ENCODE measurements around the gene PPP1R14D. TPM values are rescaled to one million over a fixed set of nuclear protein-coding genes. Genes with fewer than 3 reads are reported as not detected.
A peak's percentile ranks its signal among the peaks of the same experiment; 100 is the strongest.

PPP1R14D gene
- total RNA-seq, 2 experiments from 2014 or later, result not detected

DNA sequence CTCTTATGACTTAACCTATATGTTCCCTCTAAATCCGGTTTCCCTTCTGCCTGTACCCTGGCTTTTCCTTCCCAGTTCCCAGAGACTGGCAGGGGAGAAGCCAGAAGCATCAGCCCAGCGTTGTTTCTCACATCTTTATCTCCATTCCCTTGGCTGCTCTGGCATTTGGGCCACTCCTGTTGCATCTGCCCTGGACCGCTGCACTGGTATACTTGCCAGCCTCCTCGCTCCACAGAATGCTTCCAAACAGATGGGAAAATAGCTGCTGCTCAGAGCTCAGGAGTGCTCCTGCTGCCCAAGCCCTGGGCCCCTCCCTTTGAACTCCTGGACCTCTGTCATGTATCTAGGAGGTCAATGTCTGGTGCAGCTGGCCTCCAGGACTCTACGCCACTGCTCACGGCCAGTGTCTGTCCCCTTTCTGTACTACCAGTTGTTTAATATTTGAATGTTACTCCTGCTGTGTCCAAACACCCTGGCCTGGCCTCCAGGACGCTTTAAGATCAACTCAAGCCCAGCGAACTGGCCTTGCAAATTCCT is 22.1 kb upstream of the PPP1R14D start:
- Histone ChIP-seq H2AFZ (ENCODE audit: low read length) (no peak overlapping the region), H3K4me1 (ENCODE audit: insufficient read depth, low read length, poor library complexity, severe bottlenecking) (peaks cover 17% of the 10 kb centered on the region), H3K9me3 (ENCODE audit: low read length) (no peaks in the 10 kb centered on the region), H3K79me2 (ENCODE audit: insufficient read depth, low read depth, low read length) (no peaks in the 10 kb centered on the region), H3K4me3 (ENCODE audit: low read depth, low read length, poor library complexity, severe bottlenecking) (no peak overlapping the region), H3K27ac (ENCODE audit: low read depth, low read length, poor library complexity, severe bottlenecking) (no peak overlapping the region), H3K4me2 (ENCODE audit: low read length) (no peak overlapping the region), H3K36me3 (ENCODE audit: insufficient read depth, low read length) (no peaks in the 10 kb centered on the region), H3K9me2 (ENCODE audit: insufficient read depth, low read length) (no peaks in the 10 kb centered on the region), H4K20me1 (ENCODE audit: insufficient read depth, low read length) (no peaks in the 10 kb centered on the region)
- CTCF ChIA-PET (ENCODE audit: unreplicated experiment), result no interaction called here
- no peak for DNase-seq (ENCODE audit: low spot score)
- no TSS peak for BruUV-seq (replicated peaks)
- intact Hi-C loops (cut with micrococcal nuclease; ENCODE audit: unreplicated experiment), result no loop called here
- TF ChIP-seq, protein P1, sequence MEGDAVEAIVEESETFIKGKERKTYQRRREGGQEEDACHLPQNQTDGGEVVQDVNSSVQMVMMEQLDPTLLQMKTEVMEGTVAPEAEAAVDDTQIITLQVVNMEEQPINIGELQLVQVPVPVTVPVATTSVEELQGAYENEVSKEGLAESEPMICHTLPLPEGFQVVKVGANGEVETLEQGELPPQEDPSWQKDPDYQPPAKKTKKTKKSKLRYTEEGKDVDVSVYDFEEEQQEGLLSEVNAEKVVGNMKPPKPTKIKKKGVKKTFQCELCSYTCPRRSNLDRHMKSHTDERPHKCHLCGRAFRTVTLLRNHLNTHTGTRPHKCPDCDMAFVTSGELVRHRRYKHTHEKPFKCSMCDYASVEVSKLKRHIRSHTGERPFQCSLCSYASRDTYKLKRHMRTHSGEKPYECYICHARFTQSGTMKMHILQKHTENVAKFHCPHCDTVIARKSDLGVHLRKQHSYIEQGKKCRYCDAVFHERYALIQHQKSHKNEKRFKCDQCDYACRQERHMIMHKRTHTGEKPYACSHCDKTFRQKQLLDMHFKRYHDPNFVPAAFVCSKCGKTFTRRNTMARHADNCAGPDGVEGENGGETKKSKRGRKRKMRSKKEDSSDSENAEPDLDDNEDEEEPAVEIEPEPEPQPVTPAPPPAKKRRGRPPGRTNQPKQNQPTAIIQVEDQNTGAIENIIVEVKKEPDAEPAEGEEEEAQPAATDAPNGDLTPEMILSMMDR (conservative IDR thresholded peaks at IDR 0.05; ENCODE audit: low read length), result no peak
- no peak for TF ChIP-seq EZH2phosphoT487 (IDR thresholded peaks at IDR 0.05; ENCODE audit: borderline replicate concordance, low read depth, low read length)
- POLR2A ChIA-PET, result no interaction called here

DNA sequence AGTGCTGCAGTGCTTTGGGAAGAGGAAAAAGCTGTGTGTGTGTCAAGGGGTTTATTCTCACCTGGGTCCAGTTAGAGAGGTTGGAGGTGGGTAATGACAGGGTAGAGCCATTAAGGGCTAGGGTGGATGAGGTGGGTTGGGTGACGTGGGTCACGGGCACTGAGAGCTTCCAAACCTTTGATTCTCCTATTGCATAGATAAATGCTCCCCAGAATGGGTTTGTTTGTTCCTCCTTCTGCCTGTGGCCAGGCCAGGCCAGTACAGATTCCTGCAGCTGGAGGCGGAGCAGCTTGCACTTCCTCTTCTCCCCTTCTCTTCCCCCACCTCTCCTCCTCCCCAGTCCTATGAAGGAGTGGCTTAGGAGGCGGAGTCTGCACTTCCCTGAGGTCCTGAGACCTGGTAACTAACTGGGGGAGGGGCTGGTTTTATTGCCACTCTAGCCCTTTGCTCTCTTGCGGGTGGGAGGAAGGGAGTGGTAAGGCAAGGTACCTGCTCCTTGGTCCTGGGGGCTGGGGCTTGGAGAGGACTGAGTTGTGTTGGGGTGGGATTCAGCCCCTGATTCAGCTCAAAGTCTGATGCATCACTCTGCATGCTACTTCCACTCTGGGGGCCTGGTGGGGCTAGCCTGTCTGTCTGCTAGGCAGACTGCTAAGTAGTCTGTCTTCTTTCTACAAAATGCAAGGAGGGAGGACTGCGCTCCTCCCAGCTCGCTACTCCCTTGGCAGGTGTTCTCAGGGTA is 18.9 kb upstream of the PPP1R14D start:
- Histone ChIP-seq H3K27ac (ENCODE audit: low read depth, low read length, poor library complexity, severe bottlenecking) (no peak overlapping the region), H3K4me1 (ENCODE audit: insufficient read depth, low read length, poor library complexity, severe bottlenecking) (peaks cover 25% of the 10 kb centered on the region), H3K36me3 (ENCODE audit: insufficient read depth, low read length) (no peaks in the 10 kb centered on the region), H3K79me2 (ENCODE audit: insufficient read depth, low read depth, low read length) (no peaks in the 10 kb centered on the region), H3K9me3 (ENCODE audit: low read length) (no peaks in the 10 kb centered on the region), H3K4me2 (ENCODE audit: low read length) (peak overlapping the region; percentile 66), H4K20me1 (ENCODE audit: insufficient read depth, low read length) (no peaks in the 10 kb centered on the region), H2AFZ (ENCODE audit: low read length) (peak overlapping the region; percentile 76; the same call in 1 of the 2 replicates), H3K9me2 (ENCODE audit: insufficient read depth, low read length) (no peaks in the 10 kb centered on the region), H3K4me3 (ENCODE audit: low read depth, low read length, poor library complexity, severe bottlenecking) (peak overlapping the region; percentile 14)
- DNase-seq (ENCODE audit: low spot score), result peak; percentile 72
- ChIA-PET POLR2A (interaction anchor here (0.8 kb wide), 1 partner anchor 14 kb away, joined by 3 read pairs; no protein-coding TSS in a partner anchor), CTCF (ENCODE audit: unreplicated experiment) (interaction anchor here (1.1 to 3.5 kb wide), 3 partner anchors 11 to 47 kb away, joined by 4 to 19 read pairs (median 4); partner anchors contain the start of gene VPS18)
- intact Hi-C loops (cut with micrococcal nuclease; ENCODE audit: unreplicated experiment), result no loop called here
- BruUV-seq (replicated peaks), result no TSS peak
- no peak for TF ChIP-seq EZH2phosphoT487 (IDR thresholded peaks at IDR 0.05; ENCODE audit: borderline replicate concordance, low read depth, low read length)
- TF ChIP-seq, protein P1 (conservative IDR thresholded peaks at IDR 0.05; ENCODE audit: low read length), result no peak

DNA sequence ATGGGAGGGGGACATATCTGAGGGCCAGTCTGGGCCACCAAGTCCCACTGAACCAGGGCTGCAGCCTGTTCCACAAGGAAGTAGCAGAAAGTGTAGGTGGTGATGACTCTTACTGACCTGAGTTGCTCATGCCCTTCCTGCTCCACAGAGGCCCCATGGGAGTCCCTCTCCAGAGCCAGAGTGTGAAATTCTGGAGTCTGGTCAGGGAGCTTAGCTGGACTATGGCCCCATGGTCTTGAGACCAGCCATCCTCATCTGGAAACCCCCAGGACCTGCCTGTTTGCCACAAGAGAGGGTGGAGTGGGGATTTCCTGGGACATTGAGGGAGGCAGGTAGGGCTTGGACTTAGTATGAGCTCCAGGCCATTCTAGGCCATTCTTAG is 18.3 kb upstream of the PPP1R14D start:
- CTCF ChIA-PET (ENCODE audit: unreplicated experiment), result interaction anchor here (1.1 to 3.5 kb wide), 3 partner anchors 11 to 48 kb away, joined by 4 to 19 read pairs (median 4); partner anchors contain the start of gene VPS18
- TF ChIP-seq EZH2phosphoT487 (IDR thresholded peaks at IDR 0.05; ENCODE audit: borderline replicate concordance, low read depth, low read length), result no peak
- TF ChIP-seq, protein P1 (conservative IDR thresholded peaks at IDR 0.05; ENCODE audit: low read length), result no peak
- Histone ChIP-seq H3K79me2 (ENCODE audit: insufficient read depth, low read depth, low read length) (no peaks in the 10 kb centered on the region), H3K9me3 (ENCODE audit: low read length) (no peaks in the 10 kb centered on the region), H3K4me3 (ENCODE audit: low read depth, low read length, poor library complexity, severe bottlenecking) (peak overlapping the region; percentile 14), H3K27ac (ENCODE audit: low read depth, low read length, poor library complexity, severe bottlenecking) (no peak overlapping the region), H4K20me1 (ENCODE audit: insufficient read depth, low read length) (no peaks in the 10 kb centered on the region), H2AFZ (ENCODE audit: low read length) (peak overlapping the region; percentile 76; the same call in 1 of the 2 replicates), H3K9me2 (ENCODE audit: insufficient read depth, low read length) (no peaks in the 10 kb centered on the region), H3K4me2 (ENCODE audit: low read length) (peak overlapping the region; percentile 66), H3K4me1 (ENCODE audit: insufficient read depth, low read length, poor library complexity, severe bottlenecking) (peaks cover 25% of the 10 kb centered on the region), H3K36me3 (ENCODE audit: insufficient read depth, low read length) (no peaks in the 10 kb centered on the region)
- no peak for DNase-seq (ENCODE audit: low spot score)
- intact Hi-C loops (cut with micrococcal nuclease; ENCODE audit: unreplicated experiment), result no loop called here
- POLR2A ChIA-PET, result interaction anchor here (0.8 kb wide), 1 partner anchor 14 kb away, joined by 3 read pairs; no protein-coding TSS in a partner anchor
- no TSS peak for BruUV-seq (replicated peaks)

Measured in OCI-LY7 (cell line).